Kidney (tissue), 14 donors: ENCODE measurements around the gene NPAS3. TPM values are rescaled to one million over a fixed set of nuclear protein-coding genes. Genes with fewer than 3 reads are reported as not detected.

ENCODE experiments used
- DNase-seq, 5 donors: peaks; one replicate each; pipeline ENCODE4 v3.0.0-alpha.2; 2013 to 2020
- FAIRE-seq: peaks from 2 replicates; lab custom pipeline; 2012; peaks lifted over from hg19 to GRCh38; lab: Jason Lieb, UNC
- H3K27ac ChIP-seq, 2 donors: one replicate each; pipeline ENCODE4 v1.7.0; 2013; ENCODE audit warnings: low read depth in 2 of 2, low read length in 2 of 2, inconsistent platforms in 1 of 2
- H3K27me3 ChIP-seq: one replicate; pipeline ENCODE4 v1.7.1; 2013; ENCODE audit warnings: low read length, inconsistent platforms; ENCODE audit not compliant: control insufficient read depth, insufficient read depth
- H3K36me3 ChIP-seq, 3 donors: one replicate each; pipeline versions ENCODE4 v1.7.0 to v1.7.1; 2013; ENCODE audit warnings: low read length in 3 of 3, control low read depth in 1 of 3, inconsistent platforms in 1 of 3; ENCODE audit not compliant: insufficient read depth in 3 of 3, control insufficient read depth in 2 of 3
- H3K4me1 ChIP-seq, 3 donors: one replicate each; pipeline versions ENCODE4 v1.7.0 to v1.7.1; 2013; ENCODE audit warnings: low read length in 3 of 3, inconsistent platforms in 1 of 3, low read depth in 1 of 3; ENCODE audit not compliant: control insufficient read depth in 2 of 3, insufficient read depth in 2 of 3
- H3K4me3 ChIP-seq, 3 donors: one replicate each; pipeline versions ENCODE4 v1.7.0 to v1.8.1; 2013; ENCODE audit warnings: low read length in 3 of 3, control low read depth in 1 of 3, inconsistent platforms in 1 of 3
- H3K9ac ChIP-seq, 3 donors: one replicate each; pipeline versions ENCODE4 v1.7.0 to v1.7.1; 2013; ENCODE audit warnings: low read length in 3 of 3, control low read depth in 1 of 3, inconsistent platforms in 1 of 3
- H3K9me3 ChIP-seq, 3 donors: one replicate each; pipeline versions ENCODE4 v1.7.0 to v1.7.1; 2013; ENCODE audit warnings: low read length in 3 of 3, control low read depth in 1 of 3, inconsistent platforms in 1 of 3; ENCODE audit not compliant: control insufficient read depth in 2 of 3, insufficient read depth in 1 of 3
- intact Hi-C: fragments of 100-400 bp; cut with DNase I; formaldehyde crosslinking; loops from one replicate; pipeline ENCODE4 v1.11.1; 2022
- polyA plus RNA-seq: library from polyadenylated mRNA; stranded (reverse); fragments of 350-450 nt; fragmentation: Illumina TruSeq; extraction: RNeasy Lipid Tissue Mini Kit (QIAGEN cat#74804); gene quantifications from one replicate; pipeline ENCODE4 v1.2.3, GENCODE V29; 2014; ENCODE audit warnings: low read depth, low replicate concordance; ENCODE audit not compliant: insufficient read depth
- total RNA-seq: library from RNA; stranded (reverse); fragmentation: NEBNext Ultra II Directional; extraction: Animal tissue kit (Norgen Biotek cat#: 25700); gene quantifications from one replicate; pipeline ENCODE4 v1.2.1, GENCODE V29; 2021
- TF ChIP-seq, protein P1 (sequence below): IDR thresholded peaks from 3 replicates; pipeline ENCODE4 v1.5.1; 2012; ENCODE audit warnings: mild to moderate bottlenecking, moderate library complexity, borderline replicate concordance; ENCODE audit not compliant: insufficient read depth; ENCODE audit errors: extremely low read depth
- donor health status: control.
- donor health status: control.
- donor health status: control.
- donor health status: control.
- donor health status: control.
- donor health status: DM: yes; HTN: yes; CAD: no.
- donor health status: Normal renal cell carcinoma (clear cell type).

Gene NPAS3
- total and polyA plus RNA-seq, 2 donors from 2014 or later: 0.82 to 5.0 TPM

DNA sequence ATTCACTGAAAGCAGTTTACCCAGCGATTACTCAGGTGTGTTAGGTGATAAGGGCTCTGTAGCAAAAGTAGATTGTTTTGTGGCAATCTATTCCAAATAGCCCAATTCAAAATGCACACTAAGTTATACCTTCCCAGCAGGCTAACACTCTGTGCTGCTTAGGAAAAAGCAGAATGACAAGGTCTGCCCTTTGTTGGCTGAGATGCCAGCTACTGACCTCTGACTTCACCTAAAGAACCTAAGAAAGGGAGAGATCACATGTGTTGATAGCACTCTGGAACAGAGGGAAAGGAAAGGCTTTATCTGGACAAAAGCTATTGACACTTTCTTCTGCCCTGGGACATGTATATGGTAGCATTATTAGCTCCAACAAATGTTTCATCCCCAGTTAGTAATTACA is 609.9 kb downstream of the NPAS3 start:
- no peak for FAIRE-seq
- TF ChIP-seq, protein P1, sequence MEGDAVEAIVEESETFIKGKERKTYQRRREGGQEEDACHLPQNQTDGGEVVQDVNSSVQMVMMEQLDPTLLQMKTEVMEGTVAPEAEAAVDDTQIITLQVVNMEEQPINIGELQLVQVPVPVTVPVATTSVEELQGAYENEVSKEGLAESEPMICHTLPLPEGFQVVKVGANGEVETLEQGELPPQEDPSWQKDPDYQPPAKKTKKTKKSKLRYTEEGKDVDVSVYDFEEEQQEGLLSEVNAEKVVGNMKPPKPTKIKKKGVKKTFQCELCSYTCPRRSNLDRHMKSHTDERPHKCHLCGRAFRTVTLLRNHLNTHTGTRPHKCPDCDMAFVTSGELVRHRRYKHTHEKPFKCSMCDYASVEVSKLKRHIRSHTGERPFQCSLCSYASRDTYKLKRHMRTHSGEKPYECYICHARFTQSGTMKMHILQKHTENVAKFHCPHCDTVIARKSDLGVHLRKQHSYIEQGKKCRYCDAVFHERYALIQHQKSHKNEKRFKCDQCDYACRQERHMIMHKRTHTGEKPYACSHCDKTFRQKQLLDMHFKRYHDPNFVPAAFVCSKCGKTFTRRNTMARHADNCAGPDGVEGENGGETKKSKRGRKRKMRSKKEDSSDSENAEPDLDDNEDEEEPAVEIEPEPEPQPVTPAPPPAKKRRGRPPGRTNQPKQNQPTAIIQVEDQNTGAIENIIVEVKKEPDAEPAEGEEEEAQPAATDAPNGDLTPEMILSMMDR: no peak
- intact Hi-C loops: no loop called here
- DNase-seq: no peak
- Histone ChIP-seq H3K27me3 (no peaks in the 10 kb centered on the region), H3K4me3 (no peak overlapping the region), H3K9ac (no peak overlapping the region), H3K27ac (no peak overlapping the region), H3K4me1 (no peaks in the 10 kb centered on the region), H3K36me3 (no peaks in the 10 kb centered on the region), H3K9me3 (no peaks in the 10 kb centered on the region)

DNA sequence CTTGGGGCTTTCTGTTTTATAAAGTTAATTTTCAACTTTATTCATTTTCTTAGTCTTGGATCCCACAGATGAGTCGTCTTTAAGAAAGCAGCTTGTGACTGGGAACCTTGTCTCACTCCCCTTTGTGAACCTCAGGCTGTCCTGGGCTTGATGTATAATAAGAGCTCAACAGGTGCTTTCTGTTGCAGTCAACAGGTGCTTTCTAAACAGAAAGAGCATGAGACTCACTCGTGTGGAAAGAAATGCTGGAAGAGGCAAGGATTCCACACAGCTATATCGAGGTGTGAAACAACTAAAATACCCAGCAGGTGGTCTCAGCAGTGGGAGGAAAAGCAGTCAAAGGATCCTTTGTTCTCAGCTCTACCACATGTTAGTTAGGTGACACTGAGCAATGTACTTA is 613.3 kb downstream of the NPAS3 start:
- TF ChIP-seq, protein P1: no peak
- DNase-seq: peak in 2 of 5 donors; percentile 40 to 51
- intact Hi-C loops: no loop called here
- no peak overlapping the region for H3K9ac ChIP-seq
- H3K4me3 ChIP-seq: no peak overlapping the region
- H3K27ac ChIP-seq: no peak overlapping the region
- H3K4me1 ChIP-seq: no peaks in the 10 kb centered on the region
- no peak for FAIRE-seq
- H3K27me3 ChIP-seq: no peaks in the 10 kb centered on the region
- no peaks in the 10 kb centered on the region for H3K36me3 ChIP-seq
- no peaks in the 10 kb centered on the region for H3K9me3 ChIP-seq

DNA sequence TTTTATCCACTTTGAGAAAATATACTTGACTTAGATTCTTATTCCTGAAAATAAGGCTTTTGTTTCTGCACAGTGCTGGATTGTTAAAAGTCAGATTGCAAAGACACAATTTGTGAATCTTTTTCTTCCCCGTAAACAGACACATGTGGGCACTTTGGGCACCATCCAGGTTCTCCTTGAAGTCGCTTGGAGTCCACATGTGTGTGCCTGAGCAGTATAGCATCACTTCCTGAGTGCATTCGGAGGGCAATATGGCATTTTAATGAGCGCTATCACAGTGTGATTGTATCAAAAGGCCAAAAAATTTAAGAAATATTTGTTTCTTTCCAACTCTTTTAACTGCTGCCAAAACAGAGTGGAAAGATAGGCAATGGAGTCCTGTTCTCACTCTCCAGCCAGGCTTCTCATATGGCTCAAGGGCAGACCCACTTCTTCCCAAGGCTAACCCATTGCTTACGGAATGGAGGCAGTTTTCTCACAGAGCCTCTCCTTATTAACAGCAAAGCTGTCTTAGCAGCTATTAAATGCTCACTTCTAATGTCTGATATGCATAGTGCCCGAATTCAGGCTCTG is 615.1 kb downstream of the NPAS3 start:
- Histone ChIP-seq H3K27me3 (no peaks in the 10 kb centered on the region), H3K4me1 (no peaks in the 10 kb centered on the region), H3K9me3 (no peaks in the 10 kb centered on the region), H3K27ac (no peak overlapping the region), H3K36me3 (no peaks in the 10 kb centered on the region), H3K9ac (no peak overlapping the region), H3K4me3 (no peak overlapping the region)
- FAIRE-seq (no peak), DNase-seq (no peak)
- TF ChIP-seq, protein P1: no peak
- intact Hi-C loops: no loop called here

DNA sequence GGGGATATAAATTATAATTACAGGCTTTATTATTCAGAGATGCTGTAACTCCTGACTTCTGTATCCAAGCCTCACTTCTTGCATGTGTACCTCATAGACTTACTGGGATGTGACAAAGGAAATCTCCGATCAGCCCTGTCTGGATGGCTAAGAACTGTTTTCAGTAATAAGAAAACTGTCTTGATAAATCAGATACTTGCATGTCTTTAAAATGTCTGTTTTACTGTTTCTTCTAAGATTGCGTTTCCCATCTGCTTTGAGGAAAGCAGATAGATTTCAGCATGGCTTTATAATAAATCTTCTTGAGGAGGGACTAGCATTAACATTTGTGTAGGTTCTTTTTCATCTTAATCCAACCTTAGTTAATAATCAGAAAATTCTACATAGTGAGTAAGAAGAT is 616.3 kb downstream of the NPAS3 start:
- Histone ChIP-seq H3K27ac (no peak overlapping the region), H3K36me3 (no peaks in the 10 kb centered on the region), H3K4me1 (no peaks in the 10 kb centered on the region), H3K9ac (no peak overlapping the region), H3K4me3 (no peak overlapping the region), H3K9me3 (no peaks in the 10 kb centered on the region), H3K27me3 (no peaks in the 10 kb centered on the region)
- intact Hi-C loops: no loop called here
- TF ChIP-seq, protein P1: no peak
- DNase-seq (peak in 2 of 5 donors; percentile 46 to 52), FAIRE-seq (no peak)
